ENCODE results near the gene UBE2E3.

Gene UBE2E3

DNA sequence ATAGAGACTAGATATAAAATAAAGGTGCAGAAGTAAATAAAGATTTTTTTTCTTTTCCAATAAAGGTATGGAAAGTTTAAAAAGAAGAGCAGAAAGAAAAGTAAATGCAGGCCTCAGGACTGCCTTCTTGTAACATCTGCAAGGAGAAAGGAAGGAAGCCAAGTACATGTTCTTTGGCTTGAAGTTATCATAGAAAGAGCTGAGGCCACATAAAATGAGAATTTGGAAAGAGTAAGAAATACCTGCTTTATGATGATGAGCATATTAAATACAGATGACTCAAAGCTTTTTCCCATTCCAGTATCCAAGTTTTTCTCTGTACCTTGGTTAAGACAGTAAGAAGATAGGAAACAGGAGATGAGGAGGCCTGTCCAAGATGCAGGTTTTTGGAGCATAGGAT, 25.3 kb upstream of the UBE2E3 start:
- TF ChIP-seq, protein P1, sequence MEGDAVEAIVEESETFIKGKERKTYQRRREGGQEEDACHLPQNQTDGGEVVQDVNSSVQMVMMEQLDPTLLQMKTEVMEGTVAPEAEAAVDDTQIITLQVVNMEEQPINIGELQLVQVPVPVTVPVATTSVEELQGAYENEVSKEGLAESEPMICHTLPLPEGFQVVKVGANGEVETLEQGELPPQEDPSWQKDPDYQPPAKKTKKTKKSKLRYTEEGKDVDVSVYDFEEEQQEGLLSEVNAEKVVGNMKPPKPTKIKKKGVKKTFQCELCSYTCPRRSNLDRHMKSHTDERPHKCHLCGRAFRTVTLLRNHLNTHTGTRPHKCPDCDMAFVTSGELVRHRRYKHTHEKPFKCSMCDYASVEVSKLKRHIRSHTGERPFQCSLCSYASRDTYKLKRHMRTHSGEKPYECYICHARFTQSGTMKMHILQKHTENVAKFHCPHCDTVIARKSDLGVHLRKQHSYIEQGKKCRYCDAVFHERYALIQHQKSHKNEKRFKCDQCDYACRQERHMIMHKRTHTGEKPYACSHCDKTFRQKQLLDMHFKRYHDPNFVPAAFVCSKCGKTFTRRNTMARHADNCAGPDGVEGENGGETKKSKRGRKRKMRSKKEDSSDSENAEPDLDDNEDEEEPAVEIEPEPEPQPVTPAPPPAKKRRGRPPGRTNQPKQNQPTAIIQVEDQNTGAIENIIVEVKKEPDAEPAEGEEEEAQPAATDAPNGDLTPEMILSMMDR (conservative IDR thresholded peaks at IDR 0.05; ENCODE audit: control insufficient read depth, insufficient read depth, low read depth, low read length) = no peak
- no peak overlapping the region for H3K4me3 ChIP-seq (ENCODE audit: control insufficient read depth, low read depth, low read length)
- DNase-seq (ENCODE audit: low read depth) = no peak

DNA sequence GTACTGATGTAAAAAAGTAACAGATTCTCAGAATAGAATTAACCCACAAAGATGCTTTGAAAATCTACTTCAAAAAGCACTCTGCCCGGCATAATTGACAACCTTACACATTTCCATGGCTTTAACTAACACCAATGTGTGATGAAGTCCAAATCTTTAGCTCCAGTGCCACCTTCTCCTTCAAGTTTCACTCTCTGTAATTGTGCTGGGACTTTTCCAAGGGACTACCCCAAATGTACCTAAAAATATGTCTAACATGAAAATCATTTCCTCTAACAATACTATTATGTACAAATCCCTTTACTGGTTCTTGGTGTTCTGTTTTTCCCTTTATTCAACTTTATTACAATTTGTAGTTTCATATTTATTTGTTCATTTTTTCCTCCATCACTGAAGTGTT, 20.6 kb upstream of the UBE2E3 start:
- no peak for DNase-seq (ENCODE audit: low read depth)
- TF ChIP-seq, protein P1 (conservative IDR thresholded peaks at IDR 0.05; ENCODE audit: control insufficient read depth, insufficient read depth, low read depth, low read length) = no peak
- no peak overlapping the region for H3K4me3 ChIP-seq (ENCODE audit: control insufficient read depth, low read depth, low read length)

DNA sequence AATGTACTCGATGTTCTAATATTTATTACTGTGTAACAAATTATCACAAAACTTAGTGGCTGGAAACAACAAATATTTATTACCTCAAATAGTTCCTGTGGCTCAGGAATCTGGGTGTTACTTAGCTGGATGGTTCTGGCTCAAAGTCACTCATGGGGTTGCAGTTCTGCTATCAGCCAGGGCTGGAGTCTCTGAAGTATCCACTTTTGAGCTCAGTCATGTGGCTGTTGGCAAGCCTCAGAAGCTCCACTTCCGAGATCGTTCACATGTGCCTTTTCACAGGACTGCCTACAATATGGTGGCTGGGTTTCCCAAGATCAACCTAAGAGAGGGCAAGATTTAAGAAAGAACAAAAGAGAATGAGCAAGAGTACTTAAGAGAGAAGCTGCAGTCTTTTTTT, 19.4 kb upstream of the UBE2E3 start:
- TF ChIP-seq, protein P1 (conservative IDR thresholded peaks at IDR 0.05; ENCODE audit: control insufficient read depth, insufficient read depth, low read depth, low read length) = no peak
- H3K4me3 ChIP-seq (ENCODE audit: control insufficient read depth, low read depth, low read length) = no peak overlapping the region
- no peak for DNase-seq (ENCODE audit: low read depth)

DNA sequence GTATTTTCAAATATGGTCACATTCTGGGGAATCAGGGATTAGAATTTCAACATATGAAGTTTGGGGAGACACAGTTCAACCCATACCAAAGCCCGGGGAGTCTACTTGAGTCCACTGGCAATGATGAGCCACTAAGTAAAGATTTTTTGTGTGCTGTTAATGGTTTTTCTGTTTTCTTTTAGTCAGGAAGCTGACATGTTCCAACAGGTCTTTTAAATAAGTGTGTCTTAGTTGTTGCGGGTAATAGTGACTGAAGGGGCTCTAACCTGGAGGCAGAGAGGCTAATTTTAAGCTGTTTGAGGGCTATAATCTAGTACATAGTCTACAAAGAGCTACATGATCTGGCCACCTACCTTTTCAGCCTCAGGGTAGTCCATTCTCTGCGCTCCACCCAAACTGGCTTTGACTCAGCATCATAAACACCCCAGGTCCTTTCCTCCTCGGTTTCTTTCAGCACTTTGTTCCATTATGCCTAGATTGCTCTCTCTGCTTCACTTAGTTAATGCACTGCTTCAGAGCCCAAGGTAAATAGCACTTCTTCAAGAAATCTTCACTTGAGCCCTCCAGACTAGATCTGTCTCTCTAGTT, 17.6 kb upstream of the UBE2E3 start:
- H3K4me3 ChIP-seq (ENCODE audit: control insufficient read depth, low read depth, low read length) = no peak overlapping the region
- TF ChIP-seq, protein P1 (conservative IDR thresholded peaks at IDR 0.05; ENCODE audit: control insufficient read depth, insufficient read depth, low read depth, low read length) = no peak
- DNase-seq (ENCODE audit: low read depth) = no peak

DNA sequence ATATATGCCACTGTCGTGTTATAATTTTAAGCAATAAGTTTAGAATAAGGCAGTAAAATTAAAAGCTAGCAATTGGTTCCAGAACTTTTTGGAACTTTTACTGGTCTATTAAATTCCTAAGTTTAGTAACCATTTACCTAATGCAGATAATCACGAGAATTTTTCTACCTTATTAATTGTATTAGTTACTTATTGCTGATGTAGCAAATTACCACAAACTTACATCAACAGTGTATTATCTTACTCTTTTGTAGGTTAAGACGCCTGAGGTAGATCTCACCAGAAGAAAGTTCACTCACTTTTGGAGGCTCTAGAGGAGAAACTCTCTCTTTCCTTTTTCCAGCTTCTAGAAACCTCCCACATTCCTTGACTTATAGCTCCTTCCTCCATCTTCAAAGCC, 14.0 kb upstream of the UBE2E3 start:
- no peak overlapping the region for H3K4me3 ChIP-seq (ENCODE audit: control insufficient read depth, low read depth, low read length)
- DNase-seq (ENCODE audit: low read depth) = no peak
- TF ChIP-seq, protein P1 (conservative IDR thresholded peaks at IDR 0.05; ENCODE audit: control insufficient read depth, insufficient read depth, low read depth, low read length) = no peak

DNA sequence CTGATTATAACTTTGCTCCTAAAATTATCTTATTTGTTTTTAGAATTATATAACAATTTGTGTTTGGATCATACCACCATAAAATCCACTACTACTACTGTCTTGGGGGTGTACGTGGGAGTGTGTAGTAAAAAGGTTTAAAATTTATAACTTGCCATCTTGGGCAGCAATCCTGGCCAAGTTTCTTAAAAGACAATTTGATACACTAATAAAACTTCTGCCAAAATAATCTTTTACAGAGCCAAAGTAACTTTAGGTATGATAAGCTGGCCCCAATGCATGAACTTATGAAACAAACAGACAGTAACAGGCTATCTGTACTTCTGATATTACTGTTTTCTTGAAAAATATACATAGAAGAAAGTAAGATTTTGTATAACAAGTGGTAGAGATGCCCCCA, 11.3 kb upstream of the UBE2E3 start:
- no peak for DNase-seq (ENCODE audit: low read depth)
- TF ChIP-seq, protein P1 (conservative IDR thresholded peaks at IDR 0.05; ENCODE audit: control insufficient read depth, insufficient read depth, low read depth, low read length) = no peak
- H3K4me3 ChIP-seq (ENCODE audit: control insufficient read depth, low read depth, low read length) = no peak overlapping the region

DNA sequence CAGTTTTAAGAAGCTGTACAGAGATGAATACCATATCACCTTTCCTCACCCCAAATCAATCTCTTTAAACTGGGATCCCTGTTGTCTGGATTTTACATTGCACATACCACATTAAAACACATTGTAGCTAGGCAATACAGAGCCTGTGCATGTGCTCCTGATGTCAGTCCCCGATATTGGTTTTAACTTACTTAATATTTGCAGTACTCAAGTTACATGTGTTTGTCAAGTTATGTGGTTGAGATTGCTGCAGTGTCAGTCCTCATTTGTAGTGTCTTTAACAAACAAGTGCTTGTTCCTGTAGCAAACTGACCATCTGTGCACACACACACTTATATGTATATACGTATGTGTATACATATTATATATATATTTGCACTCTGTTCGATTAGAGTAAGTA, 10.4 kb upstream of the UBE2E3 start:
- TF ChIP-seq, protein P1 (conservative IDR thresholded peaks at IDR 0.05; ENCODE audit: control insufficient read depth, insufficient read depth, low read depth, low read length) = no peak
- no peak overlapping the region for H3K4me3 ChIP-seq (ENCODE audit: control insufficient read depth, low read depth, low read length)
- DNase-seq (ENCODE audit: low read depth) = no peak

Measured in fibroblast of mammary gland (primary cell).